EH (cell line): ENCODE measurements around the gene OTOS.

Experiments
- DNase-seq: peaks from one replicate; pipeline ENCODE4 v3.0.0-alpha.2; 2015; ENCODE audit warnings: low read depth

The OTOS gene

GRCh38 chr2:240140511-240140910 is at the start of gene OTOS:
TSS of gene OTOS (minus strand) at chr2:240140658. CDS start at chr2:240140326, 332 bp downstream.
- no peak for DNase-seq

- DNase-seq: no peak
Observed at GRCh38 chr2:240189686-240190085, 49.2 kb upstream of the OTOS start.

- DNase-seq: no peak
Observed at GRCh38 chr2:240187989-240188590, 47.6 kb upstream of the OTOS start.

- no peak for DNase-seq
Observed at GRCh38 chr2:240186191-240186725, 45.8 kb upstream of the OTOS start.

GRCh38 chr2:240184656-240185055 is 44.2 kb upstream of the OTOS start:
- DNase-seq: no peak

- no peak for DNase-seq
Observed at GRCh38 chr2:240183875-240184590, 43.6 kb upstream of the OTOS start.

GRCh38 chr2:240183006-240183874 is 42.8 kb upstream of the OTOS start:
- no peak for DNase-seq

GRCh38 chr2:240182476-240182875 is 42.0 kb upstream of the OTOS start:
- no peak for DNase-seq

- DNase-seq: no peak
Observed at GRCh38 chr2:240182001-240182400, 41.5 kb upstream of the OTOS start.

- DNase-seq: no peak
Observed at GRCh38 chr2:240179941-240180666, 39.6 kb upstream of the OTOS start.

GRCh38 chr2:240179186-240179815 is 38.8 kb upstream of the OTOS start:
- no peak for DNase-seq

- DNase-seq: no peak
Observed at GRCh38 chr2:240178564-240178963, 38.1 kb upstream of the OTOS start.

GRCh38 chr2:240174496-240174895 is 34.0 kb upstream of the OTOS start:
- no peak for DNase-seq

GRCh38 chr2:240172071-240172895 is 31.8 kb upstream of the OTOS start:
- DNase-seq: no peak

GRCh38 chr2:240170883-240171282 is 30.4 kb upstream of the OTOS start:
- DNase-seq: no peak

- peak; percentile 9 for DNase-seq
Observed at GRCh38 chr2:240170354-240170735, 29.9 kb upstream of the OTOS start.

GRCh38 chr2:240169486-240170353 is 29.3 kb upstream of the OTOS start:
- DNase-seq: no peak

- no peak for DNase-seq
Observed at GRCh38 chr2:240168546-240169361, 28.3 kb upstream of the OTOS start.

GRCh38 chr2:240168041-240168440 is 27.6 kb upstream of the OTOS start:
- DNase-seq: no peak
